B cell (primary cell): ENCODE measurements around the gene HTRA1. TPM values are rescaled to one million over a fixed set of nuclear protein-coding genes. Genes with fewer than 3 reads are reported as not detected.

ENCODE experiments used
- ATAC-seq: fragments of 200-7000 bp; cut with Tn5 transposase; one replicate; pipeline ENCODE4 v1.10.0; 2021; ENCODE audit warnings: low read depth, mild to moderate bottlenecking, moderate number of reproducible peaks, moderate library complexity
- CTCF ChIA-PET: fragments of 350-600 bp; sonication (Branson Sonifier 250); formaldehyde crosslinking; loops from one replicate; lab custom pipeline; 2021; ENCODE audit warnings: antibody characterized with exemption, inconsistent platforms; lab: Charles Lee
- POLR2A ChIA-PET: fragments of 350-600 bp; sonication (Branson Sonifier 250); formaldehyde crosslinking; loops from one replicate; lab custom pipeline; 2021; ENCODE audit warnings: antibody characterized with exemption; lab: Charles Lee
- DNase-seq: peaks from one replicate; pipeline ENCODE4 v3.0.0; 2013
- H2AFZ ChIP-seq: 2 replicates; pipeline ENCODE4 v1.6.1; 2012; ENCODE audit warnings: mild to moderate bottlenecking, low read depth, low read length; ENCODE audit not compliant: insufficient read depth, poor library complexity, severe bottlenecking
- H3K27ac ChIP-seq, 2 donors: 1 replicate in 1 of 2; 2 replicates in 1 of 2; pipeline ENCODE4 v1.5.1; 2012 to 2013; ENCODE audit warnings: low read length in 2 of 2, mild to moderate bottlenecking in 2 of 2, moderate library complexity in 1 of 2
- H3K27me3 ChIP-seq, 4 experiments: fragments of 200-600 bp in 1 of 4; sonication (generic) in 1 of 4; replicated peaks in 1 of 4; 1 replicate in 2 of 4; 2 replicates in 2 of 4; pipeline versions ENCODE4 v1.6.1 to v1.7.0; 2013 to 2016; ENCODE audit warnings: low read length in 3 of 4, mild to moderate bottlenecking in 2 of 4, mixed read lengths in 1 of 4, moderate library complexity in 1 of 4; ENCODE audit not compliant: insufficient read depth in 4 of 4, control insufficient read depth in 3 of 4; ENCODE audit errors: control extremely low read depth in 1 of 4
- H3K36me3 ChIP-seq, 2 experiments: replicated peaks in 1 of 2; 1 replicate in 1 of 2; 2 replicates in 1 of 2; pipeline versions ENCODE4 v1.6.1 to v1.7.1; 2013; ENCODE audit warnings: low read length in 1 of 2; ENCODE audit not compliant: insufficient read depth in 2 of 2, control insufficient read depth in 1 of 2; ENCODE audit errors: control extremely low read depth in 1 of 2, extremely low read depth in 1 of 2
- H3K4me1 ChIP-seq, 2 donors: fragments of 200-600 bp in 1 of 2; sonication (generic) in 1 of 2; 1 replicate in 1 of 2; 2 replicates in 1 of 2; pipeline versions ENCODE4 v1.5.1 to v1.6.1; 2013 to 2017; ENCODE audit warnings: low read length in 2 of 2; ENCODE audit not compliant: control insufficient read depth in 2 of 2, insufficient read depth in 2 of 2
- H3K4me2 ChIP-seq: replicated peaks from 2 replicates; pipeline ENCODE3; 2012; ENCODE audit warnings: mild to moderate bottlenecking, low read depth, low read length; ENCODE audit not compliant: poor library complexity, severe bottlenecking
- H3K4me3 ChIP-seq, 5 experiments: fragments of 200-600 bp in 1 of 5; sonication (generic) in 1 of 5; 1 replicate in 3 of 5; 2 replicates in 2 of 5; pipeline versions ENCODE4 v1.5.1 to v1.7.0; 2011 to 2016; ENCODE audit warnings: low read length in 4 of 5, mild to moderate bottlenecking in 4 of 5, low read depth in 2 of 5, control low read depth in 1 of 5, moderate library complexity in 1 of 5; ENCODE audit not compliant: insufficient read depth in 1 of 5; ENCODE audit errors: control extremely low read depth in 1 of 5, extremely low read depth in 1 of 5
- H3K79me2 ChIP-seq: fragments of 200-600 bp; sonication (generic); one replicate; pipeline ENCODE4 v1.6.0; 2016; ENCODE audit warnings: low read length; ENCODE audit not compliant: control insufficient read depth, insufficient read depth
- H3K9ac ChIP-seq: fragments of 200-600 bp; sonication (generic); 2 replicates; pipeline ENCODE4 v1.6.1; 2017; ENCODE audit warnings: mild to moderate bottlenecking, low read length, moderate library complexity
- H3K9me3 ChIP-seq, 3 donors: one replicate each; pipeline versions ENCODE4 v1.6.1 to v1.7.1; 2013; ENCODE audit warnings: low read length in 2 of 3; ENCODE audit not compliant: control insufficient read depth in 2 of 3, insufficient read depth in 1 of 3; ENCODE audit errors: control extremely low read depth in 1 of 3
- H4K20me1 ChIP-seq: 2 replicates; pipeline ENCODE4 v1.6.0; 2012; ENCODE audit warnings: mild to moderate bottlenecking, low read length; ENCODE audit not compliant: insufficient read depth, control insufficient read depth, poor library complexity, severe bottlenecking
- H3K27ac Mint-ChIP-seq: one replicate; pipeline ENCODE4 v1.8.0; 2021; ENCODE audit warnings: mixed read lengths
- H3K27me3 Mint-ChIP-seq: one replicate; pipeline ENCODE4 v1.8.0; 2021; ENCODE audit warnings: mixed read lengths
- H3K4me1 Mint-ChIP-seq: one replicate; pipeline ENCODE4 v1.8.0; 2021; ENCODE audit warnings: mixed read lengths
- H3K4me3 Mint-ChIP-seq: one replicate; pipeline ENCODE4 v1.8.0; 2021; ENCODE audit warnings: mixed read lengths
- H3K9me3 Mint-ChIP-seq: one replicate; pipeline ENCODE4 v1.8.0; 2022; ENCODE audit warnings: mixed read lengths; ENCODE audit not compliant: insufficient read depth
- EZH2 ChIP-seq: IDR thresholded peaks from 2 replicates; pipeline ENCODE4 v1.6.1; 2012; ENCODE audit warnings: borderline replicate concordance, low read depth, mild to moderate bottlenecking, moderate library complexity, low read length; ENCODE audit not compliant: insufficient read depth, poor library complexity, severe bottlenecking
- WGBS: methylation state at CpG from one replicate; pipeline ENCODE4 v1.1.5; 2013; ENCODE audit warnings: missing lambda C conversion rate; ENCODE audit not compliant: insufficient coverage; 5-methylcytosine and 5-hydroxymethylcytosine counted together
- intact Hi-C: fragments of 100-400 bp; cut with micrococcal nuclease; formaldehyde crosslinking; loops from one replicate; pipeline ENCODE4 v1.10.0; 2022
- polyA plus RNA-seq: library from polyadenylated mRNA; depleted of rRNA; stranded (reverse); fragments of >200 nt; gene quantifications from 2 replicates; pipeline ENCODE4 v1.2.3, GENCODE V29; 2012
- total RNA-seq, 2 donors: library from RNA; stranded (reverse); fragments of 120-200 nt in 1 of 2; gene quantifications; 1 replicate in 1 of 2; 2 replicates in 1 of 2; pipeline versions ENCODE4 v1.2.3 to v1.2.4, GENCODE V29; 2013 to 2022
- TF ChIP-seq, protein P1 (sequence below): fragments of 200-600 bp; IDR thresholded peaks from one replicate; pipeline ENCODE4 v1.8.0; 2022; ENCODE audit warnings: antibody characterized with exemption, mild to moderate bottlenecking

Gene HTRA1
- total and polyA plus RNA-seq, 2 donors (not counting 1 experiment from before 2014, with no cell fraction given), result not detected

DNA sequence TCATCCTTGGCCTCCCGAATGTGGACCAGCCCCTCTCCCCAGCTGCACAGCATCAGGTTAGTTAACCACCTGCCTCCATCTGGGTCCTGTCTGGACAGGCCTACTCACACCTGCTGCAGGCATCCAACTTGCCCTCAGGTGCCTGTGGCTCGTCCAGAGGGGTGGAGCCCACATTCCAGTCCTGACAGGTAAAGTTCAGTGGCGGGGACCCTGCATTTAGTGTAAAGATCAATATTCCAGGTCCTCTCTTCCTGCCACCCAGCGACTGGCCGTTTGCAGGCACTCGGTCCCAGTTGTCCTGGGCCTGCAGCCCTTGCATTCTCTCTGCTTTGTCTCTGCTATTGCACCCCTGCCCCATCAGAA is 15.0 kb downstream of the HTRA1 start:
- Mint-ChIP-seq H3K27ac (no peak overlapping the region), H3K4me1 (peaks cover 5% of the 10 kb centered on the region), H3K4me3 (no peak overlapping the region), H3K9me3 (no peaks in the 10 kb centered on the region), H3K27me3 (peaks cover 28% of the 10 kb centered on the region)
- Histone ChIP-seq H3K27me3 (peaks cover 0 to 9% (median 1%) of the 10 kb centered on the region in 4 experiments), H3K4me1 (no peaks in the 10 kb centered on the region), H3K4me2 (no peak overlapping the region), H3K9me3 (peaks cover 0 to 4% (median 0%) of the 10 kb centered on the region in 3 donors), H3K79me2 (no peaks in the 10 kb centered on the region), H4K20me1 (no peaks in the 10 kb centered on the region), H3K9ac (no peak overlapping the region), H3K36me3 (no peaks in the 10 kb centered on the region), H3K27ac (no peak overlapping the region), H3K4me3 (no peak overlapping the region), H2AFZ (no peak overlapping the region)
- 79% methylated on average over 4 of the region's 6 CpGs for WGBS
- POLR2A ChIA-PET, result no interaction called here
- CTCF ChIA-PET, result no interaction called here
- intact Hi-C loops, result no loop called here
- ATAC-seq (no peak), DNase-seq (no peak)
- TF ChIP-seq, protein P1, sequence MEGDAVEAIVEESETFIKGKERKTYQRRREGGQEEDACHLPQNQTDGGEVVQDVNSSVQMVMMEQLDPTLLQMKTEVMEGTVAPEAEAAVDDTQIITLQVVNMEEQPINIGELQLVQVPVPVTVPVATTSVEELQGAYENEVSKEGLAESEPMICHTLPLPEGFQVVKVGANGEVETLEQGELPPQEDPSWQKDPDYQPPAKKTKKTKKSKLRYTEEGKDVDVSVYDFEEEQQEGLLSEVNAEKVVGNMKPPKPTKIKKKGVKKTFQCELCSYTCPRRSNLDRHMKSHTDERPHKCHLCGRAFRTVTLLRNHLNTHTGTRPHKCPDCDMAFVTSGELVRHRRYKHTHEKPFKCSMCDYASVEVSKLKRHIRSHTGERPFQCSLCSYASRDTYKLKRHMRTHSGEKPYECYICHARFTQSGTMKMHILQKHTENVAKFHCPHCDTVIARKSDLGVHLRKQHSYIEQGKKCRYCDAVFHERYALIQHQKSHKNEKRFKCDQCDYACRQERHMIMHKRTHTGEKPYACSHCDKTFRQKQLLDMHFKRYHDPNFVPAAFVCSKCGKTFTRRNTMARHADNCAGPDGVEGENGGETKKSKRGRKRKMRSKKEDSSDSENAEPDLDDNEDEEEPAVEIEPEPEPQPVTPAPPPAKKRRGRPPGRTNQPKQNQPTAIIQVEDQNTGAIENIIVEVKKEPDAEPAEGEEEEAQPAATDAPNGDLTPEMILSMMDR, result no peak
- TF ChIP-seq EZH2, result no peak

DNA sequence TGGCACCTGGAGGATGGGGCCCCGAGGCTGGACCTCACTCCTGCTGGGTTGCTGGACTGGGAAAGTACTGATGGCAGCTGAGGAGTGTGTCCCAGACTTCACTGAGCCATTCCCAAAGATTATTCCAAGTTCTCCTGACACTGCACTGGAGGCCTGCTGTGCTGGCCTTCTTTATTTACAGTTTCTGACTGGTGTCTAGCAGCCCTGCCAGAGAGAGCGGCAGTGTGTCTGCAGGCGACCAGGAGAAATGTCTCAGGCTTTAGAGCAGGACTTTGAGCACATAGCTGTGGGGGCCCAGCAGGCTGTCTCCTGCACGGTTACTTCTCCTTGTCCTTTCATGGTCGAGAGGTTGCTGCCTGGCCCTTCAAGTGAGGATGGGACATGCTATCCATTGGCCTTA is 16.1 kb downstream of the HTRA1 start:
- Mint-ChIP-seq H3K4me3 (no peak overlapping the region), H3K27me3 (peaks cover 29% of the 10 kb centered on the region), H3K27ac (no peak overlapping the region), H3K9me3 (peaks cover 3% of the 10 kb centered on the region), H3K4me1 (peaks cover 5% of the 10 kb centered on the region)
- POLR2A ChIA-PET, result no interaction called here
- peaks cover 0 to 7% (median 0%) of the 10 kb centered on the region in 3 donors for H3K9me3 ChIP-seq
- no peak for TF ChIP-seq EZH2
- TF ChIP-seq, protein P1, result no peak
- no peak overlapping the region for H3K27ac ChIP-seq
- no peak overlapping the region for H3K4me2 ChIP-seq
- H3K4me3 ChIP-seq, result no peak overlapping the region
- H3K36me3 ChIP-seq, result no peaks in the 10 kb centered on the region
- H3K4me1 ChIP-seq, result no peaks in the 10 kb centered on the region
- intact Hi-C loops, result no loop called here
- H3K79me2 ChIP-seq, result no peaks in the 10 kb centered on the region
- no peak overlapping the region for H3K9ac ChIP-seq
- WGBS, result 86% methylated on average over 5 of the region's 5 CpGs
- H3K27me3 ChIP-seq, result peaks cover 0 to 5% (median 1%) of the 10 kb centered on the region in 4 experiments
- H2AFZ ChIP-seq, result no peak overlapping the region
- DNase-seq, result no peak
- no peaks in the 10 kb centered on the region for H4K20me1 ChIP-seq
- no peak for ATAC-seq
- CTCF ChIA-PET, result no interaction called here
